K562 (cell line): ENCODE data around the gene NRM. TPM values are rescaled to one million over a fixed set of nuclear protein-coding genes. Genes with fewer than 3 reads are reported as not detected.
A peak's percentile ranks its signal among the peaks of the same experiment; 100 is the strongest.

ENCODE experiments used
- CAMTA2 ChIP-seq: fragments of 250-450 bp; sonication (Bioruptor Pico); conservative IDR thresholded peaks from 2 replicates; pipeline ENCODE4 v1.5.1; 2022
- DACH1 ChIP-seq: fragments of 450-650 bp; IDR thresholded peaks from 2 replicates; pipeline ENCODE4 v1.6.1; 2018; ENCODE audit not compliant: partially characterized antibody
- DNMT1 ChIP-seq: fragments of 450-650 bp; IDR thresholded peaks from 2 replicates; pipeline ENCODE4 v1.6.1; 2016; ENCODE audit warnings: antibody characterized with exemption, mild to moderate bottlenecking
- ELF2 ChIP-seq: fragments of 250-450 bp; sonication (Bioruptor Pico); IDR thresholded peaks from 2 replicates; pipeline ENCODE4 v1.5.0; 2021; ENCODE audit warnings: mild to moderate bottlenecking
- ELF4 ChIP-seq: fragments of 450-650 bp; formaldehyde crosslinking; IDR thresholded peaks from 2 replicates; pipeline ENCODE4 v1.4.0; 2022; ENCODE audit warnings: missing genetic modification characterization
- HNRNPUL1 ChIP-seq: fragments of 200-400 bp; formaldehyde crosslinking; IDR thresholded peaks from 2 replicates; pipeline ENCODE4 v1.6.1; 2017; ENCODE audit warnings: low read length
- LCOR ChIP-seq: sonication (generic); formaldehyde crosslinking; IDR thresholded peaks from 2 replicates; pipeline ENCODE4 v1.8.0; 2022; ENCODE audit warnings: mild to moderate bottlenecking, missing genetic modification reagents
- NONO ChIP-seq, 2 experiments: fragments of 200-400 bp in 1 of 2; fragments of 450-650 bp in 1 of 2; formaldehyde crosslinking in 1 of 2; IDR thresholded peaks; 2 replicates each; pipeline ENCODE4 v1.6.1; 2017; ENCODE audit warnings: low read depth in 2 of 2, mild to moderate bottlenecking in 2 of 2, moderate library complexity in 2 of 2, low read length in 1 of 2
- POLR2AphosphoS5 ChIP-seq: IDR thresholded peaks from 2 replicates; pipeline ENCODE4 v1.6.1; 2011; ENCODE audit warnings: mild to moderate bottlenecking, low read depth, low read length, moderate library complexity; ENCODE audit not compliant: control insufficient read depth, insufficient read depth
- RAD51 ChIP-seq: fragments of 450-650 bp; IDR thresholded peaks from 2 replicates; pipeline ENCODE4 v1.7.1; 2016; ENCODE audit warnings: low read depth, mild to moderate bottlenecking, borderline replicate concordance
- ZBTB33 ChIP-seq: sonication (generic); formaldehyde crosslinking; IDR thresholded peaks from 2 replicates; pipeline ENCODE4 v1.8.1; 2023; ENCODE audit warnings: mild to moderate bottlenecking, missing genetic modification reagents
- ZBTB9 ChIP-seq: fragments of 450-650 bp; formaldehyde crosslinking; IDR thresholded peaks from 2 replicates; pipeline ENCODE4 v1.4.0; 2020; ENCODE audit warnings: mild to moderate bottlenecking, moderate library complexity
- ZNF184 ChIP-seq: sonication (generic); formaldehyde crosslinking; IDR thresholded peaks from 2 replicates; pipeline ENCODE4 v1.5.0; 2020; ENCODE audit warnings: missing genetic modification reagents
- ZNF740 ChIP-seq, 3 experiments: fragments of 200-800 bp in 1 of 3; sonication (Bioruptor generic) in 1 of 3; sonication (generic) in 1 of 3; formaldehyde crosslinking in 1 of 3; IDR thresholded peaks; 2 replicates each; pipeline versions ENCODE4 v1.6.1 to v1.8.0; 2016 to 2022; ENCODE audit warnings: mild to moderate bottlenecking in 2 of 3, missing compliant biosample characterization in 2 of 3, missing genetic modification characterization in 2 of 3, missing genetic modification reagents in 1 of 3
- ZNF830 ChIP-seq: fragments of 250-450 bp; sonication (Bioruptor Pico); IDR thresholded peaks from 2 replicates; pipeline ENCODE4 v1.5.0; 2021; ENCODE audit warnings: mild to moderate bottlenecking
- polyA plus RNA-seq, 8 experiments: library from polyadenylated mRNA; depleted of rRNA in 4 of 8; stranded (reverse) in 5 of 8; unstranded in 3 of 8; fragments of >200 nt; fragmentation: Nextera tagmentation in 2 of 8; fragmentation: Illumina TruSeq in 1 of 8; extraction: Ambion mirVana in 2 of 8; extraction: Trizol in 1 of 8; gene quantifications; 2 replicates each; pipeline versions ENCODE4 v1.2.1 to v1.2.3, GENCODE V29; 2011 to 2014; ENCODE audit warnings: inconsistent platforms in 1 of 8, missing spikeins in 1 of 8
- total RNA-seq, 7 experiments: library from RNA; depleted of rRNA in 6 of 7; stranded (reverse); fragments of >200 nt in 6 of 7; fragmentation: Illumina TruSeq in 2 of 7; extraction: Trizol in 2 of 7; gene quantifications; 2 replicates each; pipeline versions ENCODE4 v1.2.1 to v1.2.3, GENCODE V29; 2011 to 2021; ENCODE audit warnings: low replicate concordance in 1 of 7
- TF ChIP-seq, protein P1 (sequence below): fragments of 450-650 bp; formaldehyde crosslinking; IDR thresholded peaks from 2 replicates; pipeline ENCODE4 v1.4.0; 2020; ENCODE audit warnings: mild to moderate bottlenecking, mixed read lengths

Gene NRM
- total and polyA plus RNA-seq, 9 of the 15 experiments (the other 6 are each of a cell fraction or from before 2014, with no cell fraction given) = 9.7 to 58.2 (median 18.1) TPM

DNA sequence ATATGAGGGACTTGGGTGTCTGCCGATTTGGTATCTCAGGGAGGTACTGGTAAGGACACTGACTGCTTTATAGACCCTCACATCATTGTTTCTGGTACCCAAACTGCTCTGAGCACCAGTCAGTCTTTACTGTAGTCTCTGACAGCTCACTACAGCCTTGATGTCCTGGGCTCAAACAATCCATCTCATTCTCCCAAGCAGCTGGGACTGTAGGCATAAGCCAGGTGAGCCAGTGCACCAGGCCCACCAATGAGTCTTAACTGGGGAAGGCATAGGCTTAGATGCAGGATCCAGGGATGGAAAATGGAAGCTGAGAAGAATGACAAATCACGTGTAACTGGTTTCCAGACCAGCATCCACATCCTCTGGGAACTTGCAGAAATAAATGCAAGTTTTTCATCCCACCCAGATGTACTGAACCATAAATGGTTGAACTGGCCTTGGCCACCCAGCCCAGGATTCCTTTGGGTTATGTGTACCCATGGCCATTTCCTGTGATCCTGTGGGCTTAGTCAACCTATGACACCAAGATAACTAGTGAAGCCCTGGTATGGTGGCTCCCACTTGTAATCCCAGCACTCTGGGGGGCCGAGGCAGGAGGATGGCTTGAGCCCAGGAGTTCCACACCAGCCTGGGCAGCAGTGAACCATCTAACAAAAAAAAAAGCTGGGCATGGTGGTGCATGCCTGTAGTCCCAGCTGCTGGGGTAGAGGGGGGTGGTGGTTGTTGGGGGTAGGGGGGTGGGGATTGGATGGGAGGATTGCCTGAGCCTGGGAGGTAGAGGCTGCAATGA, 35.1 kb upstream of the NRM start (continued):
- peak; percentile 93 for TF ChIP-seq HNRNPUL1
- TF ChIP-seq, protein P1, sequence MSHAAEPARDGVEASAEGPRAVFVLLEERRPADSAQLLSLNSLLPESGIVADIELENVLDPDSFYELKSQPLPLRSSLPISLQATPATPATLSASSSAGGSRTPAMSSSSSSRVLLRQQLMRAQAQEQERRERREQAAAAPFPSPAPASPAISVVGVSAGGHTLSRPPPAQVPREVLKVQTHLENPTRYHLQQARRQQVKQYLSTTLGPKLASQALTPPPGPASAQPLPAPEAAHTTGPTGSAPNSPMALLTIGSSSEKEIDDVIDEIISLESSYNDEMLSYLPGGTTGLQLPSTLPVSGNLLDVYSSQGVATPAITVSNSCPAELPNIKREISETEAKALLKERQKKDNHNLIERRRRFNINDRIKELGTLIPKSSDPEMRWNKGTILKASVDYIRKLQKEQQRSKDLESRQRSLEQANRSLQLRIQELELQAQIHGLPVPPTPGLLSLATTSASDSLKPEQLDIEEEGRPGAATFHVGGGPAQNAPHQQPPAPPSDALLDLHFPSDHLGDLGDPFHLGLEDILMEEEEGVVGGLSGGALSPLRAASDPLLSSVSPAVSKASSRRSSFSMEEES (CRISPR knock-in tag) = peak; percentile 15; the same call in 1 of the 2 replicates
- TF ChIP-seq ELF2 (CRISPR knock-in tag) = 0 out of 2 replicates have a peak, but pooled peaks have one; percentile 21
- TF ChIP-seq ELF4 (CRISPR knock-in tag) = peak; percentile 65; the same call in 1 of the 2 replicates
- 0 out of 2 replicates have a peak, but pooled peaks have one; percentile 35 for TF ChIP-seq DNMT1
- TF ChIP-seq CAMTA2 (CRISPR knock-in tag) = peak; percentile 41; the same call in 1 of the 2 replicates
- TF ChIP-seq DACH1 = no peak
- TF ChIP-seq ZNF830 = peak; percentile 76; the same call in 1 of the 2 replicates
- no peak for TF ChIP-seq NONO (IDR thresholded peaks at IDR 0.05; ENCODE audit: low read depth in 2 of 2, low read length in 1 of 2)
- TF ChIP-seq LCOR (CRISPR knock-in tag) = no peak
- TF ChIP-seq ZNF184 (CRISPR knock-in tag) = no peak
- TF ChIP-seq POLR2AphosphoS5 = peak; percentile 83; the same call in 1 of the 2 replicates
- TF ChIP-seq ZBTB33 (CRISPR knock-in tag) = 0 out of 2 replicates have a peak, but pooled peaks have one; percentile 10
- TF ChIP-seq ZNF740 (CRISPR knock-in tag; IDR thresholded peaks at IDR 0.05) = no peak
- no peak for TF ChIP-seq ZNF740 (tag; IDR thresholded peaks at IDR 0.05)
- TF ChIP-seq RAD51 = no peak
- TF ChIP-seq ZBTB9 (CRISPR knock-in tag) = peak; percentile 67
